HUES48 (cell line): ENCODE results near the gene ADAMTSL5.
A peak's percentile ranks its signal among the peaks of the same experiment; 100 is the strongest.
"Not testable (repeated sequence)": the region's sequence is repeated elsewhere in the genome, so short reads cannot be mapped to it uniquely, and the experiment has no call there.

Source experiments
- H3K27ac ChIP-seq: one replicate; pipeline ENCODE4 v1.7.0; 2013; ENCODE audit warnings: low read depth, low read length, inconsistent platforms
- H3K27me3 ChIP-seq: 2 replicates; pipeline ENCODE4 v1.6.1; 2013; ENCODE audit warnings: mild to moderate bottlenecking, low read length; ENCODE audit not compliant: control insufficient read depth, insufficient read depth
- H3K36me3 ChIP-seq: 2 replicates; pipeline ENCODE4 v1.6.1; 2013; ENCODE audit warnings: low read length; ENCODE audit not compliant: control insufficient read depth, insufficient read depth
- H3K4me1 ChIP-seq: 2 replicates; pipeline ENCODE4 v1.6.1; 2013; ENCODE audit warnings: mild to moderate bottlenecking, low read length; ENCODE audit not compliant: control insufficient read depth, insufficient read depth
- H3K4me3 ChIP-seq: 2 replicates; pipeline ENCODE4 v1.5.1; 2013; ENCODE audit warnings: mild to moderate bottlenecking, low read depth, low read length
- H3K9ac ChIP-seq: 2 replicates; pipeline ENCODE4 v1.6.1; 2013; ENCODE audit warnings: mild to moderate bottlenecking, low read depth, low read length, moderate library complexity
- H3K9me3 ChIP-seq: 2 replicates; pipeline ENCODE4 v1.6.1; 2013; ENCODE audit warnings: low read length; ENCODE audit not compliant: control insufficient read depth, insufficient read depth

Gene ADAMTSL5

GRCh38 chr19:1483131-1483978, 29.5 kb downstream of the ADAMTSL5 start:
- Histone ChIP-seq H3K9me3 (no peaks in the 10 kb centered on the region), H3K4me3 (no peak overlapping the region), H3K4me1 (no peaks in the 10 kb centered on the region), H3K9ac (no peak overlapping the region), H3K27ac (no peak overlapping the region), H3K36me3 (no peaks in the 10 kb centered on the region), H3K27me3 (no peaks in the 10 kb centered on the region)

GRCh38 chr19:1482361-1483130, 30.3 kb downstream of the ADAMTSL5 start:
- H3K9me3 ChIP-seq = no peaks in the 10 kb centered on the region
- H3K9ac ChIP-seq = no peak overlapping the region
- H3K27me3 ChIP-seq = no peaks in the 10 kb centered on the region
- H3K4me3 ChIP-seq = no peak overlapping the region
- no peak overlapping the region for H3K27ac ChIP-seq
- H3K4me1 ChIP-seq = no peaks in the 10 kb centered on the region
- no peaks in the 10 kb centered on the region for H3K36me3 ChIP-seq

GRCh38 chr19:1481893-1482360, 30.9 kb downstream of the ADAMTSL5 start:
- H3K27ac ChIP-seq = no peak overlapping the region
- peaks cover 5% of the 10 kb centered on the region for H3K36me3 ChIP-seq
- H3K27me3 ChIP-seq = no peaks in the 10 kb centered on the region
- H3K4me3 ChIP-seq = no peak overlapping the region
- no peak overlapping the region for H3K9ac ChIP-seq
- no peaks in the 10 kb centered on the region for H3K4me1 ChIP-seq
- H3K9me3 ChIP-seq = no peaks in the 10 kb centered on the region

GRCh38 chr19:1481224-1481892, 31.5 kb downstream of the ADAMTSL5 start:
- Histone ChIP-seq H3K4me3 (no peak overlapping the region), H3K27me3 (no peaks in the 10 kb centered on the region), H3K27ac (no peak overlapping the region), H3K9ac (no peak overlapping the region), H3K4me1 (no peaks in the 10 kb centered on the region), H3K9me3 (no peaks in the 10 kb centered on the region), H3K36me3 (peaks cover 8% of the 10 kb centered on the region)

GRCh38 chr19:1478934-1479707, 33.7 kb downstream of the ADAMTSL5 start, which contains the start of gene C19orf25:
Gene C19orf25, minus strand, starts transcription at chr19:1479215. Its CDS starts 312 bp downstream, at chr19:1478903.
- H3K9me3 ChIP-seq = no peaks in the 10 kb centered on the region
- no peaks in the 10 kb centered on the region for H3K4me1 ChIP-seq
- peaks cover 16% of the 10 kb centered on the region for H3K36me3 ChIP-seq
- H3K27me3 ChIP-seq = no peaks in the 10 kb centered on the region
- peak within 1 kb of the TSS; percentile 64 for H3K4me3 ChIP-seq
- peak within 1 kb of the TSS; percentile 79 for H3K27ac ChIP-seq
- peak within 1 kb of the TSS; percentile 38 for H3K9ac ChIP-seq

GRCh38 chr19:1477056-1477455, 35.8 kb downstream of the ADAMTSL5 start:
- H3K36me3 ChIP-seq = peaks cover 16% of the 10 kb centered on the region
- H3K9me3 ChIP-seq, H3K27ac ChIP-seq, H3K4me3 ChIP-seq, H3K4me1 ChIP-seq, H3K9ac ChIP-seq: not testable (repeated sequence)
- H3K27me3 ChIP-seq = peaks cover 12% of the 10 kb centered on the region

- H3K4me1 ChIP-seq = peaks cover 7% of the 10 kb centered on the region
- H3K9me3 ChIP-seq = no peaks in the 10 kb centered on the region
- H3K9ac ChIP-seq = no peak overlapping the region
- no peak overlapping the region for H3K4me3 ChIP-seq
- H3K27ac ChIP-seq = no peak overlapping the region
- peaks cover 24% of the 10 kb centered on the region for H3K27me3 ChIP-seq
- peaks cover 16% of the 10 kb centered on the region for H3K36me3 ChIP-seq
These were observed 36.9 kb downstream of the ADAMTSL5 start for GRCh38 chr19:1475751-1476437.

- H3K27ac ChIP-seq = no peak overlapping the region
- H3K36me3 ChIP-seq = peaks cover 16% of the 10 kb centered on the region
- peaks cover 34% of the 10 kb centered on the region for H3K27me3 ChIP-seq
- H3K9me3 ChIP-seq = no peaks in the 10 kb centered on the region
- H3K4me3 ChIP-seq = no peak overlapping the region
- H3K4me1 ChIP-seq = peaks cover 8% of the 10 kb centered on the region
- H3K9ac ChIP-seq = no peak overlapping the region
These were observed 38.0 kb downstream of the ADAMTSL5 start for GRCh38 chr19:1474765-1475351.

GRCh38 chr19:1474011-1474764, 38.6 kb downstream of the ADAMTSL5 start:
- Histone ChIP-seq H3K27me3 (peaks cover 41% of the 10 kb centered on the region), H3K27ac (no peak overlapping the region), H3K4me3 (no peak overlapping the region), H3K9ac (no peak overlapping the region), H3K9me3 (no peaks in the 10 kb centered on the region), H3K36me3 (peaks cover 16% of the 10 kb centered on the region), H3K4me1 (peaks cover 8% of the 10 kb centered on the region)
